PC-9 (cell line): Measurements from ENCODE around the gene DNAH6. TPM values are rescaled to one million over a fixed set of nuclear protein-coding genes. Genes with fewer than 3 reads are reported as not detected.

Experiments used
- BruUV-seq: library from RNA; stranded (reverse); fragments of 400-500 nt; replicated peaks from 2 replicates; lab custom pipeline; 2021; lab: Mats Ljungman, UMichigan
- CTCF ChIA-PET: fragments of 300-600 bp; sonication (Branson Sonifier 250); formaldehyde crosslinking; loops from one replicate; lab custom pipeline; 2022; ENCODE audit warnings: antibody characterized with exemption; lab: Charles Lee
- POLR2A ChIA-PET: fragments of 300-600 bp; sonication (Branson Sonifier 250); formaldehyde crosslinking; loops from one replicate; lab custom pipeline; 2022; ENCODE audit warnings: antibody characterized with exemption; ENCODE audit not compliant: unreplicated experiment; lab: Charles Lee
- DNase-seq, 2 experiments: peaks; one replicate each; pipeline versions ENCODE4 v3.0.0 to v3.0.0-alpha.2; 2015 to 2022; ENCODE audit warnings: mixed read lengths in 1 of 2
- H2AFZ ChIP-seq: fragments of 200-600 bp; sonication (generic); 2 replicates; pipeline ENCODE4 v1.8.1; 2017; ENCODE audit warnings: antibody characterized with exemption
- H3F3A ChIP-seq: fragments of 200-600 bp; sonication (generic); 2 replicates; pipeline ENCODE4 v1.8.1; 2017; ENCODE audit warnings: antibody characterized with exemption, mild to moderate bottlenecking, low read depth; ENCODE audit not compliant: insufficient read depth
- H3K27ac ChIP-seq: fragments of 200-600 bp; sonication (generic); 2 replicates; pipeline ENCODE4 v1.6.1; 2016; ENCODE audit warnings: mixed run types
- H3K27me3 ChIP-seq: fragments of 200-600 bp; sonication (generic); 2 replicates; pipeline ENCODE4 v1.6.1; 2016; ENCODE audit warnings: low read depth, mixed run types; ENCODE audit not compliant: insufficient read depth
- H3K36me3 ChIP-seq: fragments of 200-600 bp; sonication (generic); 2 replicates; pipeline ENCODE4 v1.6.1; 2016; ENCODE audit warnings: low read depth, mixed run types
- H3K4me1 ChIP-seq: fragments of 200-600 bp; sonication (generic); replicated peaks from 2 replicates; pipeline ENCODE4 v1.6.1; 2016; ENCODE audit warnings: mixed run types; ENCODE audit not compliant: insufficient read depth
- H3K4me2 ChIP-seq: fragments of 200-600 bp; sonication (generic); 2 replicates; pipeline ENCODE4 v1.6.1; 2017; ENCODE audit warnings: mixed run types
- H3K4me3 ChIP-seq: fragments of 200-600 bp; sonication (generic); 2 replicates; pipeline ENCODE4 v1.6.1; 2016; ENCODE audit warnings: mixed run types
- H3K79me2 ChIP-seq: fragments of 200-600 bp; sonication (generic); 2 replicates; pipeline ENCODE4 v1.6.1; 2017; ENCODE audit warnings: low read depth, mixed run types
- H3K9me2 ChIP-seq: fragments of 200-600 bp; sonication (generic); 2 replicates; pipeline ENCODE4 v1.8.1; 2017; ENCODE audit warnings: mild to moderate bottlenecking; ENCODE audit not compliant: insufficient read depth
- H3K9me3 ChIP-seq: fragments of 200-600 bp; sonication (generic); 2 replicates; pipeline ENCODE4 v1.8.1; 2016; ENCODE audit warnings: low read depth; ENCODE audit not compliant: insufficient read depth
- H4K20me1 ChIP-seq: fragments of 200-600 bp; sonication (generic); 2 replicates; pipeline ENCODE4 v1.8.1; 2017; ENCODE audit not compliant: insufficient read depth
- CTCF ChIP-seq: fragments of 200-600 bp; sonication (generic); conservative IDR thresholded peaks from 2 replicates; pipeline ENCODE4 v1.6.1; 2017; ENCODE audit warnings: mixed run types, antibody characterized with exemption, mild to moderate bottlenecking, moderate library complexity
- EZH2 ChIP-seq: fragments of 200-600 bp; sonication (generic); IDR thresholded peaks from 2 replicates; pipeline ENCODE4 v1.8.0; 2017; ENCODE audit warnings: antibody characterized with exemption, low read depth
- intact Hi-C: fragments of 100-400 bp; cut with micrococcal nuclease; formaldehyde crosslinking; loops from one replicate; pipeline ENCODE4 v1.10.0; 2022; ENCODE audit not compliant: unreplicated experiment
- total RNA-seq: library from RNA; stranded (reverse); gene quantifications from 2 replicates; pipeline ENCODE4 v1.2.3, GENCODE V29; 2021

The DNAH6 gene
- total RNA-seq, 1 experiment from 2014 or later = not detected

- no TSS peak for BruUV-seq
- CTCF ChIA-PET = no interaction called here
- Histone ChIP-seq H3K4me1 (no peaks in the 10 kb centered on the region), H3K9me3 (no peaks in the 10 kb centered on the region), H3K36me3 (no peaks in the 10 kb centered on the region), H3K27ac (no peak overlapping the region), H3F3A (no peaks in the 10 kb centered on the region), H2AFZ (no peak overlapping the region), H3K79me2 (no peaks in the 10 kb centered on the region), H3K27me3 (peaks cover 18% of the 10 kb centered on the region), H4K20me1 (no peaks in the 10 kb centered on the region), H3K4me3 (no peak overlapping the region), H3K4me2 (no peak overlapping the region), H3K9me2 (no peaks in the 10 kb centered on the region)
- TF ChIP-seq CTCF = no peak
- no peak for TF ChIP-seq EZH2
- DNase-seq = no peak
- POLR2A ChIA-PET = no interaction called here
- intact Hi-C loops = no loop called here
Observed at GRCh38 chr2:84749442-84749841, 233.1 kb downstream of the DNAH6 start.

- no peak overlapping the region for H2AFZ ChIP-seq
- TF ChIP-seq EZH2 = no peak
- TF ChIP-seq CTCF = no peak
- ChIA-PET POLR2A (interaction anchor here (0.5 kb wide), 1 partner anchor 8 kb away, joined by 4 read pairs; no protein-coding TSS in a partner anchor), CTCF (no interaction called here)
- H3K9me2 ChIP-seq = no peaks in the 10 kb centered on the region; the same call in 1 of the 2 replicates
- intact Hi-C loops = no loop called here
- no peaks in the 10 kb centered on the region for H3F3A ChIP-seq
- no peaks in the 10 kb centered on the region for H3K4me1 ChIP-seq
- no peaks in the 10 kb centered on the region for H3K9me3 ChIP-seq
- H3K27ac ChIP-seq = no peak overlapping the region
- no peak overlapping the region for H3K4me2 ChIP-seq
- no peak for DNase-seq
- BruUV-seq = no TSS peak
- H3K79me2 ChIP-seq = no peaks in the 10 kb centered on the region
- H3K36me3 ChIP-seq = no peaks in the 10 kb centered on the region
- H3K27me3 ChIP-seq = 0 out of 2 replicates have a peak, but pooled peaks cover 15% of the 10 kb centered on the region
- no peak overlapping the region for H3K4me3 ChIP-seq
- no peaks in the 10 kb centered on the region for H4K20me1 ChIP-seq
Observed at GRCh38 chr2:84755096-84755495, 238.8 kb downstream of the DNAH6 start.

GRCh38 chr2:84757648-84758047 is 241.3 kb downstream of the DNAH6 start:
- Histone ChIP-seq H3K4me1 (no peaks in the 10 kb centered on the region), H4K20me1 (no peaks in the 10 kb centered on the region), H3K27me3 (0 out of 2 replicates have a peak, but pooled peaks cover 15% of the 10 kb centered on the region), H3K9me3 (no peaks in the 10 kb centered on the region), H3K9me2 (no peaks in the 10 kb centered on the region; the same call in 1 of the 2 replicates), H3K27ac (no peak overlapping the region), H3K4me2 (no peak overlapping the region), H3K4me3 (no peak overlapping the region), H2AFZ (no peak overlapping the region), H3F3A (no peaks in the 10 kb centered on the region), H3K79me2 (no peaks in the 10 kb centered on the region), H3K36me3 (no peaks in the 10 kb centered on the region)
- POLR2A ChIA-PET = no interaction called here
- DNase-seq = no peak
- CTCF ChIA-PET = no interaction called here
- intact Hi-C loops = no loop called here
- TF ChIP-seq CTCF = no peak
- TF ChIP-seq EZH2 = no peak
- BruUV-seq = no TSS peak
